ENCODE results near the gene TPO.

DNA sequence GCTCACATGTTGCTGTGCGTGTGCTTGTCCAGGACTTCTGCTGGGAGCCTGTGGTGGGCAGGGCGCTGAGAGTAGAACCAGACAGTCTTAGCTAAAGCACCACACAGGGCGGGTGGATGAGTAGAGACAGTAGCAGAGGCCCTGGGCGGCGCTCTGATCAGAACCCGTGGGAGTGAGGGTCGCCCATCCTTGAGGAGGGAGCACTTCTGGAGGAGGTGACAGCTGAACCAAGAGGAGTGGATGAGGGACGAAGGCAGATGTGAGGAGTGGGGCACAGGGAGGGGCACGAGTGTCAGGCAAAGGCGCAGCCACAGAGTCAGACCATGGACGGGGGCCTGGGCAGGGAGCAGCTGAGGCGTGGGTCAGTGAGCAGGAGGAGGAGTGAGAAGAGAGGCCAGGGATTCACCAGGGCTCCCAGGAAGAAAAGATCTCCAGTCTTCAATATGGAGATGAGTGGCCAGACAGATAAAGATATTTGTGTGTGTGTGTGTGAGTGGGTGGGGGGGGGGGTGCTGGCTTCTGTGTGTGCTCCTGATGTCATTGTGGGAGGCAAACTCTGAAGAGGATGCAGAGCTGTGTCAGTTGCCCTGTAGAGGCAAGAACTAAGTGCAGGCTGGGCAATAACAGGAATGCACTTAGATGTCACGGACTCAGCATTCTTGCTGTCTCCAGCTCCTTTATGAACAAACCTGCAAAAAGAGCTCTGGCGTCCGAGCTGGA is 79.6 kb downstream of the TPO start:
- TF ChIP-seq, protein P1, sequence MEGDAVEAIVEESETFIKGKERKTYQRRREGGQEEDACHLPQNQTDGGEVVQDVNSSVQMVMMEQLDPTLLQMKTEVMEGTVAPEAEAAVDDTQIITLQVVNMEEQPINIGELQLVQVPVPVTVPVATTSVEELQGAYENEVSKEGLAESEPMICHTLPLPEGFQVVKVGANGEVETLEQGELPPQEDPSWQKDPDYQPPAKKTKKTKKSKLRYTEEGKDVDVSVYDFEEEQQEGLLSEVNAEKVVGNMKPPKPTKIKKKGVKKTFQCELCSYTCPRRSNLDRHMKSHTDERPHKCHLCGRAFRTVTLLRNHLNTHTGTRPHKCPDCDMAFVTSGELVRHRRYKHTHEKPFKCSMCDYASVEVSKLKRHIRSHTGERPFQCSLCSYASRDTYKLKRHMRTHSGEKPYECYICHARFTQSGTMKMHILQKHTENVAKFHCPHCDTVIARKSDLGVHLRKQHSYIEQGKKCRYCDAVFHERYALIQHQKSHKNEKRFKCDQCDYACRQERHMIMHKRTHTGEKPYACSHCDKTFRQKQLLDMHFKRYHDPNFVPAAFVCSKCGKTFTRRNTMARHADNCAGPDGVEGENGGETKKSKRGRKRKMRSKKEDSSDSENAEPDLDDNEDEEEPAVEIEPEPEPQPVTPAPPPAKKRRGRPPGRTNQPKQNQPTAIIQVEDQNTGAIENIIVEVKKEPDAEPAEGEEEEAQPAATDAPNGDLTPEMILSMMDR (IDR thresholded peaks at IDR 0.05; ENCODE audit: poor library complexity, severe bottlenecking): no peak
- TF ChIP-seq, protein P2, sequence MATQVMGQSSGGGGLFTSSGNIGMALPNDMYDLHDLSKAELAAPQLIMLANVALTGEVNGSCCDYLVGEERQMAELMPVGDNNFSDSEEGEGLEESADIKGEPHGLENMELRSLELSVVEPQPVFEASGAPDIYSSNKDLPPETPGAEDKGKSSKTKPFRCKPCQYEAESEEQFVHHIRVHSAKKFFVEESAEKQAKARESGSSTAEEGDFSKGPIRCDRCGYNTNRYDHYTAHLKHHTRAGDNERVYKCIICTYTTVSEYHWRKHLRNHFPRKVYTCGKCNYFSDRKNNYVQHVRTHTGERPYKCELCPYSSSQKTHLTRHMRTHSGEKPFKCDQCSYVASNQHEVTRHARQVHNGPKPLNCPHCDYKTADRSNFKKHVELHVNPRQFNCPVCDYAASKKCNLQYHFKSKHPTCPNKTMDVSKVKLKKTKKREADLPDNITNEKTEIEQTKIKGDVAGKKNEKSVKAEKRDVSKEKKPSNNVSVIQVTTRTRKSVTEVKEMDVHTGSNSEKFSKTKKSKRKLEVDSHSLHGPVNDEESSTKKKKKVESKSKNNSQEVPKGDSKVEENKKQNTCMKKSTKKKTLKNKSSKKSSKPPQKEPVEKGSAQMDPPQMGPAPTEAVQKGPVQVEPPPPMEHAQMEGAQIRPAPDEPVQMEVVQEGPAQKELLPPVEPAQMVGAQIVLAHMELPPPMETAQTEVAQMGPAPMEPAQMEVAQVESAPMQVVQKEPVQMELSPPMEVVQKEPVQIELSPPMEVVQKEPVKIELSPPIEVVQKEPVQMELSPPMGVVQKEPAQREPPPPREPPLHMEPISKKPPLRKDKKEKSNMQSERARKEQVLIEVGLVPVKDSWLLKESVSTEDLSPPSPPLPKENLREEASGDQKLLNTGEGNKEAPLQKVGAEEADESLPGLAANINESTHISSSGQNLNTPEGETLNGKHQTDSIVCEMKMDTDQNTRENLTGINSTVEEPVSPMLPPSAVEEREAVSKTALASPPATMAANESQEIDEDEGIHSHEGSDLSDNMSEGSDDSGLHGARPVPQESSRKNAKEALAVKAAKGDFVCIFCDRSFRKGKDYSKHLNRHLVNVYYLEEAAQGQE (IDR thresholded peaks at IDR 0.05; ENCODE audit: borderline replicate concordance): no peak
- TF ChIP-seq TAF1 (IDR thresholded peaks at IDR 0.05; ENCODE audit: low read depth) (no peak), POLR2AphosphoS5 (IDR thresholded peaks at IDR 0.05) (no peak), EP300 (conservative IDR thresholded peaks at IDR 0.05; ENCODE audit: poor library complexity, severe bottlenecking) (no peak)
